ENCODE data around the gene ACAA2.

- TF ChIP-seq CBX2 (IDR thresholded peaks at IDR 0.05; ENCODE audit: borderline replicate concordance, low read depth) (no peak), HMGXB4 (CRISPR knock-in tag; IDR thresholded peaks at IDR 0.05; ENCODE audit: borderline replicate concordance) (no peak), POLR2AphosphoS2 (conservative IDR thresholded peaks at IDR 0.05; ENCODE audit: low read length) (no peak), RCOR1 (IDR thresholded peaks at IDR 0.05; ENCODE audit: low read depth, low read length) (no peak), MAX (IDR thresholded peaks at IDR 0.05) (no peak), FOXS1 (CRISPR knock-in tag; IDR thresholded peaks at IDR 0.05) (no peak), RFX5 (IDR thresholded peaks at IDR 0.05) (no peak)
These were observed 58.5 kb downstream of the ACAA2 start for GRCh38 chr18:49754866-49755265.

Data from A549 (cell line).